Measurements from ENCODE around the gene ST3GAL2.

DNA sequence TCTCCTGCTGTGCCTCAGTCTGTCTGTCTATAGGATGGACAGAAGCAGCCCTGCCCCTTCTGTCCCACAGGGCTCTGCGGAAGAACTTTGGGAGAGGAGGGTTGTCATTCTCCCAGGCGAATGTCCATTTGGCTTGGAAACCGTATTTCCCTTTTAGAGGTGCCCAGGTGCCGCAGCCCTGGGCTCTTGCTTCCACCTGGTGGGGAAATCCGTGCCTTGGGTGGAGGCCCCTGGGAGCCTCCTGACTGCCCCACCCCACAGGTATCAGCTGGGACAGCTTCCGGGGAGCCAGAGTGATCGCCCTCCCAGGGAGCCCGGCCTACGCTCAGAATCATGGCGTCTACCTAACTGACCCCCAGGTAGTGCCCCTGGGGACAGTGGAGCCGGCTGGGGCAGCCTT lies 28.2 kb upstream of the ST3GAL2 start:
- TF ChIP-seq CTCF (IDR thresholded peaks at IDR 0.05) (no peak), POLR2A (IDR thresholded peaks at IDR 0.05) (no peak)
